Mucosa of descending colon (tissue), 3 donors: ENCODE data around the gene SCAF4. TPM values are rescaled to one million over a fixed set of nuclear protein-coding genes. Genes with fewer than 3 reads are reported as not detected.
"Not testable (repeated sequence)": the region's sequence is repeated elsewhere in the genome, so short reads cannot be mapped to it uniquely, and the experiment has no call there.

Experiments used
- ATAC-seq: fragments of 200-7000 bp; cut with Tn5 transposase; one replicate; pipeline ENCODE4 v1.9.1; 2020; ENCODE audit warnings: mild to moderate bottlenecking, moderate library complexity
- DNase-seq, 3 donors: peaks; one replicate each; pipeline ENCODE4 v3.0.0-alpha.2; 2020
- H3K36me3 ChIP-seq: fragments of 200-600 bp; one replicate; pipeline ENCODE4 v1.8.0; 2021; ENCODE audit warnings: low read depth, mild to moderate bottlenecking
- H3K4me1 ChIP-seq: fragments of 200-600 bp; one replicate; pipeline ENCODE4 v1.8.0; 2021; ENCODE audit warnings: low read depth, mild to moderate bottlenecking
- H3K4me3 ChIP-seq: fragments of 200-600 bp; one replicate; pipeline ENCODE4 v1.8.0; 2021; ENCODE audit warnings: mild to moderate bottlenecking
- H3K9me3 ChIP-seq: fragments of 200-600 bp; one replicate; pipeline ENCODE4 v1.8.0; 2021; ENCODE audit warnings: mild to moderate bottlenecking
- CTCF ChIP-seq: fragments of 200-600 bp; IDR thresholded peaks from one replicate; pipeline ENCODE4 v1.8.0; 2022; ENCODE audit warnings: antibody characterized with exemption, mild to moderate bottlenecking
- intact Hi-C, 2 donors: fragments of 100-400 bp; cut with DNase I in 1 of 2; cut with micrococcal nuclease in 1 of 2; formaldehyde crosslinking; loops; one replicate each; pipeline versions ENCODE4 v1.11.0 to v1.11.1; 2022; cut with DNase I, micrococcal nuclease
- total RNA-seq, 3 donors: library from RNA; stranded (reverse); fragmentation: NEBNext Ultra II Directional in 2 of 3; extraction: Animal tissue kit (Norgen Biotek cat#: 25700) in 2 of 3; gene quantifications; one replicate each; pipeline versions ENCODE4 v1.2.1 to v1.2.4, GENCODE V29; 2021 to 2023
- donor health status: DM: no; HTN: no; CAD: no; lungs with moderate emphysema.
- donor health status: DM: no; HTN: no; CAD: no.
- donor health status: DM: no; HTN: yes; CAD: no.

The SCAF4 gene
- total RNA-seq, 3 donors from 2014 or later, result 35.7 to 39.7 (median 38.4) TPM

DNA sequence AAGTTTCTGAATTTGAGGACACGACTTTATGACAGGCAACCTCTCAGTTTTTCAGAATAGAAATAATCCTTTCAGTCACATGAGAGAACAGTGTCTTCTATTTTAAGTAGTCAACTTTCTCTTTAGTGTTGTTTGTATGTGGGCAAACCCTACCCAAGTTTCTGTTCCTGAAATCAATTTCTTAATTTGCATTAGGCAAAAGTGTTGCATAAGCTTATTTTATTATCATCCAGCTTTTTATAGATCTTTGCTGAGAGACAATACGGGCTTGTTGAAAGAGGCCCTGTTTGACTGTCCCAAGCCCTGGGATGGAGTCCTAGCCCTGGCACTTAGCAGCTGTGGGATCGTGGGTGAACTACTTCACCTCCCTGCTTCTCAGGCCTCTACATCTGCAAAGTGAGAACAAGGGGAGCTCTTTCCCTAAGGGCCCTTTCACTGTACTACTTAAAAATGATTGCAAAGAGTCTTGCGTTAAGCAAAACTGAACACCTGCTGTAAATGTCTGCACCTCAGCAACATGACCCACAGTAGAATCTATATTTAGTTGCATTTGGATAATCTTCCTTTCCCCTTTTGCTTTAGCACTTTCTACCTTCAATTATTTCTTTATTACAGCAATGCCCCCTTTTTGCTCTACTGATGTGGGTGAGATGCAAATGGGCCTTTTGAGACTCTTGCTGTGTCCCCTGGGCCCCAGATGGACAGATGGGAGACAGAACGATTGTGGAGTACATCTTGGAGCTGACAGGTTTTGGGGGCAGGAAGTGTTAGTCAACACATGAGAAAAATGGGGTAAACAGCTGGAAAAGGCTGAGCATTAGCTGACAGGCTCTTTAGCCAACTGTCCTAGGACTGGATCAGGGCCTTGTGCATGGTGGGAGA, 41.0 kb upstream of the SCAF4 start:
- intact Hi-C loops, result no loop called here
- no peak for TF ChIP-seq CTCF
- no peaks in the 10 kb centered on the region for H3K4me1 ChIP-seq
- ATAC-seq (peak; percentile 55), DNase-seq (no peak)
- H3K4me3 ChIP-seq, result no peak overlapping the region
- no peaks in the 10 kb centered on the region for H3K9me3 ChIP-seq
- H3K36me3 ChIP-seq, result no peaks in the 10 kb centered on the region

GRCh38 chr21:31771685-31772084, 39.8 kb upstream of the SCAF4 start:
- Histone ChIP-seq H3K4me3 (no peak overlapping the region), H3K4me1 (no peaks in the 10 kb centered on the region), H3K36me3 (no peaks in the 10 kb centered on the region), H3K9me3 (no peaks in the 10 kb centered on the region)
- ATAC-seq, result no peak
- TF ChIP-seq CTCF, result no peak
- DNase-seq, result no peak
- intact Hi-C loops, result no loop called here

- Histone ChIP-seq H3K9me3 (no peaks in the 10 kb centered on the region), H3K36me3 (no peaks in the 10 kb centered on the region), H3K4me1 (no peaks in the 10 kb centered on the region), H3K4me3 (no peak overlapping the region)
- ATAC-seq, result no peak
- TF ChIP-seq CTCF, result no peak
- DNase-seq, result no peak
- intact Hi-C loops, result no loop called here
Observed at GRCh38 chr21:31768710-31769109, 36.8 kb upstream of the SCAF4 start.

GRCh38 chr21:31766899-31767298, 35.0 kb upstream of the SCAF4 start:
- Histone ChIP-seq H3K4me1 (no peaks in the 10 kb centered on the region), H3K4me3 (no peak overlapping the region), H3K36me3 (no peaks in the 10 kb centered on the region), H3K9me3 (no peaks in the 10 kb centered on the region)
- no peak for ATAC-seq
- TF ChIP-seq CTCF, result no peak
- DNase-seq, result no peak
- intact Hi-C loops, result no loop called here

GRCh38 chr21:31765850-31766249, 33.9 kb upstream of the SCAF4 start:
- H3K9me3 ChIP-seq, H3K36me3 ChIP-seq, H3K4me3 ChIP-seq, DNase-seq, H3K4me1 ChIP-seq, intact Hi-C loops, ATAC-seq: not testable (repeated sequence)

DNA sequence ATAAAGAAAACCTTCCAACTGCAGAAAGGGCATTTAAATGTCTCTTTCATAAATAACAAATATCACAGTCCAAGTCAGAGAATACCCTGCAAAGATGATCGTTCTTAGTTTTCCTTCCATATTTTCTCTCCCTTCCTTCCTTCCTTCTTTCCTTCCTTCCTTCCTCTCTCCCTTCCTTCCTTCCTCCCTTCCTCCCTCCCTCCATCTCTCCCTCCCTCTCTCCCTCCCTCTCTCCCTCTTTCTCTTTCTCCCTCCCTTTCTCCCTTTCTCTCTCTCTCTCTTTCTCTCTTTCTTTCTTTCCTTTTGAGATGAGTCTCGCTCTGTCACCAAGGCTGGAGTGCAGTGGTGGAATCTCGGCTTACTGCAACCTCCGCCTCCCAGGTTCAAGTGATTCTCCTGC, 29.0 kb upstream of the SCAF4 start:
- Histone ChIP-seq H3K36me3 (no peaks in the 10 kb centered on the region), H3K4me1 (no peaks in the 10 kb centered on the region), H3K4me3 (no peak overlapping the region), H3K9me3 (no peaks in the 10 kb centered on the region)
- intact Hi-C loops, result no loop called here
- no peak for TF ChIP-seq CTCF
- no peak for DNase-seq
- no peak for ATAC-seq
